T-helper 1 cell treated with Interleukin-12 subunit alpha and Interleukin-12 subunit beta and Interleukin-4 antibody, amounts not matched to agents 30 ng/mL and 1 ng/mL, for 36 hours (primary cell): Measurements from ENCODE around the gene BICC1. TPM values are rescaled to one million over a fixed set of nuclear protein-coding genes. Genes with fewer than 3 reads are reported as not detected.
"Not testable (repeated sequence)": the region's sequence is repeated elsewhere in the genome, so short reads cannot be mapped to it uniquely, and the experiment has no call there.

ENCODE experiments used
- intact Hi-C: fragments of 100-400 bp; cut with micrococcal nuclease; formaldehyde crosslinking; loops from one replicate; pipeline ENCODE4 v1.15.1; 2024
- total RNA-seq: library from RNA; stranded (reverse); gene quantifications from 2 replicates; pipeline ENCODE4 v1.2.3, GENCODE V29; 2022

BICC1 gene
- total RNA-seq, 1 donor from 2014 or later, result not detected

GRCh38 chr10:58590152-58590840 is 77.6 kb downstream of the BICC1 start:
- intact Hi-C loops, result no loop called here

GRCh38 chr10:58590924-58591323 is 78.3 kb downstream of the BICC1 start:
- intact Hi-C loops, result no loop called here

- intact Hi-C loops, result no loop called here
These were observed 80.3 kb downstream of the BICC1 start for GRCh38 chr10:58593008-58593407.

- intact Hi-C loops, result not testable (repeated sequence)
These were observed 84.5 kb downstream of the BICC1 start for GRCh38 chr10:58597211-58597610.

GRCh38 chr10:58599927-58600553 is 87.4 kb downstream of the BICC1 start:
- intact Hi-C loops, result no loop called here

- intact Hi-C loops, result no loop called here
These were observed 95.7 kb downstream of the BICC1 start for GRCh38 chr10:58608351-58608750.

GRCh38 chr10:58608826-58609531 is 96.3 kb downstream of the BICC1 start:
- intact Hi-C loops, result no loop called here

- intact Hi-C loops, result loop anchor here (5.0 kb wide), 1 partner anchor 732 kb away; no protein-coding TSS in a partner anchor
These were observed 97.0 kb downstream of the BICC1 start for GRCh38 chr10:58609532-58610150.

- intact Hi-C loops, result no loop called here
These were observed 102.7 kb downstream of the BICC1 start for GRCh38 chr10:58615237-58615935.

GRCh38 chr10:58618158-58618676 is 105.5 kb downstream of the BICC1 start:
- intact Hi-C loops, result no loop called here

- intact Hi-C loops, result no loop called here
These were observed 108.9 kb downstream of the BICC1 start for GRCh38 chr10:58621379-58622077.

GRCh38 chr10:58622246-58622645 is 109.6 kb downstream of the BICC1 start:
- intact Hi-C loops, result no loop called here

- intact Hi-C loops, result no loop called here
These were observed 112.4 kb downstream of the BICC1 start for GRCh38 chr10:58625070-58625469.

GRCh38 chr10:58627392-58627791 is 114.7 kb downstream of the BICC1 start:
- intact Hi-C loops, result no loop called here

- intact Hi-C loops, result no loop called here
These were observed 119.0 kb downstream of the BICC1 start for GRCh38 chr10:58631715-58632114.

GRCh38 chr10:58632216-58632615 is 119.5 kb downstream of the BICC1 start:
- intact Hi-C loops, result no loop called here

GRCh38 chr10:58637352-58637751 is 124.7 kb downstream of the BICC1 start:
- intact Hi-C loops, result no loop called here

GRCh38 chr10:58638388-58638787 is 125.7 kb downstream of the BICC1 start:
- intact Hi-C loops, result no loop called here

GRCh38 chr10:58641095-58641531 is 128.4 kb downstream of the BICC1 start:
- intact Hi-C loops, result no loop called here

- intact Hi-C loops, result no loop called here
These were observed 129.0 kb downstream of the BICC1 start for GRCh38 chr10:58641708-58642107.
